ENCODE results near the gene NUDT1.

Gene NUDT1

DNA sequence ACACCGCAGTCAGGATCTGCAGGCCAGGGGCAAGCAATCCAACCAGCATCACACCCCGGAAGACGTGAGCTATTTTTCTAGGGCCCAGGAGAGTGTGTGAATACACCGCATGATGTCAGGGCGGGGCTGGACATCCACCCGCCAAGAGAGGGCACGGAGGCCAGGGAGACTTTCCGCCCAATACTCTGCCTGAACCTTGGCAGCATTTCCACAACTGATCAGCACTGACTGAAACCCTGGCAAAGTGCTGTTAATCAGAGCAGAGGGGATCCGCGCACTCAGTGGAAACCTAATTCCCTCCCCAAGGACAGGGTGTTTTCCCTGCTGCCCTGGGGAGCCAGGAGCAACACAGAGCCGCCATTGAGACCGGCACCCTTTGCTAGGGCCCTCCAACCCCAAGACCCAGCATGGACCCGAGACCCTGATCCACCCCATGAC, 17.5 kb upstream of the NUDT1 start:
- DNase-seq (ENCODE audit: low spot score), result no peak

DNA sequence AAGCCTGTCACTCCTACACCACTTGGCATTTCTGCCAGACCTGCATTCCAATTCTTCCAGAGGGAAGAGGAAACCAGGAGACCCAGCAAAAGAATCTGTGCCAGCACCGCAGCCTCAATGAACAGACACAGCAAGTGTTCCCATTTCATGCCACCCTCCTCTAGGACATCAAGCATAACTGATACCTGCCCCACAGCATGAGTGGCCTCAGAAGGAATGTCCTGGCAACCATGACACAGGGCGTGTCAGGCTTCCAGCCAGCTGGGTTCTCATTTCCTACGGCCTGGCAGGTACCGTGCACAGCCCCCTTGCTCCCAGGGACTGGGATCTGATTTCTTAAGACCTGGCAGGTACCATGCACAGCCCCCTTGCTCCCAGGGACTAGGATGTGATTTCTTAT, 17.1 kb upstream of the NUDT1 start:
- no peak for DNase-seq (ENCODE audit: low spot score)

DNA sequence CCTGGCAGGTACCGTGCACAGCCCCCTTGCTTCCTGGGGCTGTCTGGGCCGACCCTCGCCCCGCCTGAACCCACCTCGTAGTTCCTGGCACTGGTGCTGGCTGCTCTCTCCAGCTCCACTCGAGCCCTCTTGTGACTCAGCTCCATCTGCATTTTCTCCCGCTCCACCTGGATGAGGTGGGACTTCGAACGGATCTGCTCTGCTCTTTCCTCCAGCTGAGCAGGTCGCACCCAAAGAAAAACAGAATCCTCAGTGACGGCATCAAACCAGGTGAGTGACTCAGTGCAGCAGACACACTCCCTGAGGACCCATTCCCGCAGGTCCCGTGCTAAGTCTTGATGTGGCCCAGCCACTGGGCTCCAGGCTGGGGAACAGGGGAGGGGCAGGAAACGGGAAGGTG, 16.7 kb upstream of the NUDT1 start:
- DNase-seq (ENCODE audit: low spot score), result no peak

DNA sequence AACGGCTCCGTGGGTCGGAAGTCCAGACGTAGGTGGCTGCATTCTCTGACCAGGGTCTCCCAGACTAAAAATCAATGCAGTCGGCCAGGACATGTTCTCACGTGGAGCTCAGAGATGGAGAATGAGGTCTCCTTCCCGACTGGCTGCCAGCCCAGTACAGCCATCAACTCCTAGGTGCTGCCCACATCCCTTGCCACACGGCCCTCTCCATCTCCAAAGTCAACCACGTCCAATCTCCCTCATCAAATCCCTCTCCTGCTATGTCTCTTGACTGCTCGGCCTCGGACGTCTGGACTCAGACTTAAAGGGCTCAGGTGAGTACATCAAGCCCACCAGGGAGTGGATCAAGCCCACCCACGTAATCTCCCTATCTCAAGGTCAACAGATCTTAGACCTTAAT, 16.2 kb upstream of the NUDT1 start:
- no peak for DNase-seq (ENCODE audit: low spot score)

DNA sequence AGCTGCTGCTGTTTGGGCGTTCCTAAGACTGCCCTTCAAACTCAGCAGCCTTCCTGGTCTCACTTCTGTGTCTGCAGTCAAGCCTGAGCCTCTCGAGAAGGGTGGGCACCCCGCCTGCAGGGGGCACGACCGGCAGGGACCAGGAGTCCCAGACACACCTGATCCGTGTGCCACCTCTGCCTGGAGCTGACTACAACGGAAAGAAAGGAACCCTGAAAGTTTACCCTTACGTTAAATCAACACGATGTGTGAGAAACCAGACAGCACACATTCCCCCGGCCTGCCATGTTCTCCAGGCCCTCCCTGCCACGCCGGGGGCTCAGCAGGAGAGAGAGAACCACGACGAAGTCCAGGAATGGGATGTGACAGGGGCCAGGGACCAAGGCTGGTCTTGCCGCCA, 14.3 kb upstream of the NUDT1 start:
- no peak for DNase-seq (ENCODE audit: low spot score)

DNA sequence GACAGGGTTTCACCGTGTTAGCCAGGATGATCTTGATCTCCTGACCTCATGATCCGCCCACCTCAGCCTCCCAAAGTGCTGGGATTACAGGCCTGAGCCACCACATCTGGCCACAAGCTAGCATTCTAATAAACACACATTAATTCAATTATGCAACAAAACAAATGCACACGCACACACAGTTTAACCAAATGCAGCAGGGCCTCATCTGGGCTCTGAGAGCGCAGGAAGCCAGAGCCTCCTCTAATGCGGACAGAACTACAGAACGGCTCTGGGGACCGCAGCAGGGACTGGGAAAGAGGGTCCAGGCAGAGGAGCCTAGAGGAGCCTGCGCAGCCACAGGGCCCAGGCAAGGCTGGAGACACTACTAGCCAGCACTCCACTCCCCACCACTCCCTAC, 13.1 kb upstream of the NUDT1 start:
- no peak for DNase-seq (ENCODE audit: low spot score)

DNA sequence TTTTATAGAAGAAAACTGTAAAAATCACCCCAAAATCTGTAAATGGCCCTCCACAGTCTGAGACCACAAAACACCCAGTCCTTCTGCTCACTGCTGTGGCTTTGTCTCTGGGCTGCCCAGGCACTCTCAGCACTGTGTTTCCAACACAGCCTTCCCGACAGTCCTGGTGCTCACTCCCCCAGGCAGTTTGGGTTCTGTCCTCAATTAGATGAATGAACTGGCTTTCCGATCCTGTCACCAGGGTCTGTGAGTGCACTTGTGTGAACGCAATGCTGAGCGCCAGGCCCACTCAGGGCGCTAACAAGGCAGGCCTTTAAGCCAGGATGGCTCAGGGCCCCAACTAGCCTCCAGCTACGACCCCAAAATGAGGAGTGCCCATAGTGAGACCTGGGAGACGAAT, 12.6 kb upstream of the NUDT1 start:
- DNase-seq (ENCODE audit: low spot score), result no peak

DNA sequence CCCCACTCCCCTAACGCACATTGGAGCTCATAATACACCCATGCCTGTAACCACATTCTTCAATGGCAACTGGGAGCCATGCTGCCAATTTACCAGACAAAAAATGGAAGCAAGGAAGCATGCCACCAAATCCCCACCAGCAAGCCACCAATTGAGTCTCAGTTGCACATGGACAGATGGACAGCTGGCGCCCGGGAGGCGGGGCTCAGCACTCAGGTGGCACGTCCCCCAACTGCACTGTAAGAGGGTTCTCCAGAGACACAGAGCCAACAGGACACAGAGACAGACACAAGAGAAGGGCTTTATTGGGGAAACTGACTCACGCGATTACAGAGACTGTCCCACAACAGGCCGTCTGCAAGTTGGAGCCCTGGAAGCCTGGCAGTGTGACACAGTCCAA, 11.8 kb upstream of the NUDT1 start:
- DNase-seq (ENCODE audit: low spot score), result no peak

DNA sequence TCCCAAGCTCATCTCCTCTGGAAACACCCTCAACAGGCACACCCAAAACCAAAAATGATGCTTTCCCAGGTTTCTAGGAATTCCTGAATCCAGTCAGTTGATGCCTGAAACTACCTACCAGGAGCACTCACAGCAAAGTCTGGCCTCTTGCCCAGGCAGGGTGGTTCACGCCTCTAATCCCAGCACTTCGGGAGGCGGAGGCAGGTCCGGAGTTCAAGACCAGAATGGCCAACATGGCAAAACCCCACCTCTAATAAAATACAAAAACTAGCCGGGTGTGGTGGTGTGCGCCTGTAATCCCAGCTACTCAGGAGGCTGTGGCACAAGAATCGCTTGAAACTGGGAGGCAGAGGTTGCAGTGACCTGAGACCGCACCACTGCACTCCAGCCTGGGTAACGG, 11.1 kb upstream of the NUDT1 start:
- no peak for DNase-seq (ENCODE audit: low spot score)

DNA sequence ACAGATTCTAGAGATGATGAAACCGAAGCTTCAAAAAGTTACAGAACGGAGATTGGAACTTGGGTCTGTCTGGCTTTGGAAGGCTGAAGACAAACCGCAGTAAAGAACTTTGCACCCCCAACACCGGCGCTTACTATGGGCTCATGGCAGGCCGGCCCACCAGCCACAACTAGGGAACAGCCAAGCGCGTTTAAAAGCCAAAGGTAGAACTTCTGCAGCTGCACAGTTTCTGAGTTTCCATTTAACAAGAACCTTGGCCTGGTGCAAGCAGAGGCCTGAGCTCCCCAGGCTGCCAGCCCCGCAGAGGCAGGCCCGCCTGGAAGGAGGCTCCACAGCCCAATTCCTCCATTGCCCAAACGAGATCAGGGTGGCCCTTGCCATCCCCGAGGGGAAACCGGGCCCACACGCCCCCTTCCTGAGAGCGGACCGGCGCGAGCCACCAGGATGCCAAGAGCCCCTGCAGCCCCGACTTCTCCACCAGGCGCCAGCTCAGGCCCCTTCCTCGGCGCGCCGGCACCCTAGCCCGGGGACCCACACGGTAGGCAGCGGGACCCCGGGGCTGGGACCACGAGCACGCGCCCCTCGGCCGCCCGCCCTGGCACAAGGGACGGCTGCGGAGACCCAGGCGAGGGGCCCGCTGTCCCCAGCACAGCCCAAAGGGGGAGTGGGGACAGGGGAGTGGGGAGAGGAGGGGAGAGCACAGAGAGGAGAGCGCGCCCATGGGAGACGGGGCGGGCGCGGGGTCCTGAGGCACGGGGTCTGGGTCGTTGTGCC, 9.8 kb upstream of the NUDT1 start:
- DNase-seq (ENCODE audit: low spot score), result no peak

DNA sequence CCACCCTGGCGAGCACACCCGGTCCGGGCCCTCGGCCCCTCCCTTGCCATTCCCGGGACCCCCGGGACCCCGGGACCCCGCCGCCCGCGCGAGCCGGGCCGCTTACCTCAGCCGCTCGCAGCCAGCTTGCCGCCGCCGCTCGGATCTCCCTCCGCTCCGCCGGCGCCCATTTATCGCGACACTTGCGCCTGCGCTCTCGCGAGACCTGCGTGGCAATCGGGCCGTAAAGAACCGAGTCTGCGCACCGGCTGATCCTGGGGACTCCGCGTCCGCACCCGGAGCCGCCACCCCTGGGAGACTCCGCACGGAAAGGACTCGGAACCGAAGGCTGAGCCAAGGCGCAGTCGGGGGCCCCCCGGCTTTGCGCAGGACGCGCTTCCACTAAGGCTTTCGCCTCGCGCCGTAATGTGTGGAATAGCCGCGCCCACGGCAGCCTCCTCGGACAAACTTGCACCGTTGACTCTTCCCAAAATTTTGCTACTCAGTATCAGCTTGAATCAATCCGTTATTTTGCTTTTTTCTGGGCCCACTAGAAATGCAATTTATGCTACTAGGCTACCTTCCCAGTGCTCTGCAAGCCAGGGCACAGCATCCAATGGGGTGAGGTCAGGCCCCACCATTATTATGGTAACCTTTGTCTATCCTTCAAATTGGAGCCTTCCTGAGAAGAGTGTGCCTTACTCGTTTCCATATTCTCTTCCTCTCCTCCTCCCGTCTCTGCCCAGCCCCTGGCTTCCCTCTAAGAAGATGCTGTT, 9.1 kb upstream of the NUDT1 start, which contains the start of gene MAD1L1:
TSS of gene MAD1L1 (minus strand) at position 180 of the 755 bp plus-strand sequence. CDS start 2,812 bp downstream, outside the sequence.
- peak; percentile 96 for DNase-seq (ENCODE audit: low spot score)

DNA sequence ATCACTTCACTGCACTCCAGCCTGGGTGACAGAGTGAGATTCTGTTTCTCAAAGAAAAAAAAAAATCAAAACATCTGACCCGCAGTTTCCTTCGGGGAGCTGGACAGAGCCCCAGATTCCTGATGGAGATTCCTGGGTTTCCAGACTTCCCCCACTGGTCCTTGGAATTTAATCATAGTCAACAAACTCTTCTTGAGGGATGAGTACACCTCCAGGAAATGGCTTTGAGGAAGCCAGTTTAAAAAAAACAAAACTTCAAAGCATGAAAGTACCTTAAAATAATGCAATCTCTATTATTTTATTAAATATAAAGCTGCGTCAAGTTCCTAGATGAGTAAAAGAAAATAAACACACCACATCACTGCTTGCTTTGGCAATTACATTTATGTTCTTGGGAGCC, 8.1 kb upstream of the NUDT1 start:
- no peak for DNase-seq (ENCODE audit: low spot score)

DNA sequence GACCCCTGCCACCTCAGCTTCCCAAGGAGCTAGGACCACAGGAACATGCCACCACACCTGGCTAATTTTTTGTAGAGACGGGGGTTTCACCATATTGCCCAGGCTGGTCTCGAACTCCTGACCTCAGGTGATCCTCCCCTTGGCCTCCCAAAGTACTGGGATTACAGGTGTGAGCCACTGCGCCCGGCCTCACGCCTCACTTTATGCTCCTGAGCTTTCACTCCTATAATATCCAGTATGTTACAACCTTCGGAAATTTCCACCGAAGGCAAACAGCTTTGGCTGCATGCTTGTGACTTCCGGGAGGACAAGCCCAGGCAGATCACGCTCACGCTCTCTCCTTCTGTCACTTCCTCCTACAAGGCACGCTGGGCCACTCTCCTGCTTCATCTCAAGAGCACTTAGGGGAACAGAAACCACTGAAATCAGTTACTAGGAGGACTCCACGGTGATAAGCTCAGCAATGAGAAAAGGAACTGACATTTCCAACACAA, 4.9 kb upstream of the NUDT1 start:
- DNase-seq (ENCODE audit: low spot score), result no peak

DNA sequence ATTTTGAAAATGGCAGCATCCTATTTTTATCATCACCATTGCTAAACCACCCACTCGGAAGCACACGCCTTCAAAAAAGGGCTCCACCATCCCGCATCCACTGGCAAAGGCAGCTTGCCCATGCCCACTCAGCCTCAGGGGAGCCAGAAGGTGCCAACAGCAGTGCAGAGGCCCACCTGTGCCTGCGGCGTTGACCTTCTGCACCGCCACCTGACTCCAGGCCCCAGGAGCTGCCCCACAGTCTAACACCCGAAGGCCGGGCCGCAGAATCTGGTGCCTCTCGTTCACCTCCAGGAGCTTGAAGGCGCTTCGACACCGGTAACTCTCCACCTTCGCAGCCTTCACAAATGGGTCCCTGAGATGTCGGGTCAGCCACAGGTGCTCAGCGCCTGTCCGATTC, 2.8 kb upstream of the NUDT1 start:
- no peak for DNase-seq (ENCODE audit: low spot score)

DNA sequence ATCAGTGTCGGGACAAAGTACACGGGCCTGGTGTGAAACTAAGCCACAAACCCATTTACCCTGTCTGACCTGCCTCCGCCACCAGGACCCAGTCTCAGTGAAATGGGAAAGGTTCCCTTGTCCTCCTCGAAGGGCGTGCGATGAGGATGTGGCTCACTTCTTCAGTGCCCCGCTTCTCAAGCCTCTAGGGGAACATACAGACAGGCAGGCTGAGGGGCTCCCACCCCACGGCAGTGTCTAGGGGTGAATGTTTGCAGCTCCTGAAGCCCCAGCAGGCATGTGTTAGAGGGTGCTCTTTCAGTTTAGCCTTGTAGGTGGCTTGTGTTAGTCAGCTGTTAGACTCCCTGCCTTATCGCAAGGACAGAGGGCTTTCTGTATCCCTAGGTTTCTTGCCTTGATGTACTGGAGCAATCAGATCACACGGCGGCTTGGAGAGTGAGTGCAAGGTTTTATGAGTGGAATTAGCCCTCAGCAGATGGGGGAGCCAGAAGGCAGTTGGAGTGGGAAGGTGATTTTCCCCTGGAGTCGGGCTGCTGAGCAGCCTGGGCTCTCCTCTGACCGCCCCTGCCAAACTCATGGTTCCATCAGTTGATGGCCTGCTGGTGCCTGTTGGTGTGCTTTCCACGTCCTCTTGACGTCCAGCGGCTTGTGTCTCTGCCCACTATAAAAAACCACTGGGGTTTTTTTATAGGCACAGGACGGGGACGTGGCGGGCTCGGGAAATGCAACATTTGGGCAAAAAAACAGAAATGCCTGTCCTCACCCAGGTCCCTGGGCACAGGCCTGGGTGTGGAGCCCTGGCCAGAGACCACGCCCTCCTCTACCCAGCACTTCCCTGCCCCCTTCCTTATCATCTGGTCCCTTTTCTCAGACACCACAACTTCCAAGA, 759 bp downstream of the NUDT1 start:
- peak; percentile 63 for DNase-seq (ENCODE audit: low spot score)

DNA sequence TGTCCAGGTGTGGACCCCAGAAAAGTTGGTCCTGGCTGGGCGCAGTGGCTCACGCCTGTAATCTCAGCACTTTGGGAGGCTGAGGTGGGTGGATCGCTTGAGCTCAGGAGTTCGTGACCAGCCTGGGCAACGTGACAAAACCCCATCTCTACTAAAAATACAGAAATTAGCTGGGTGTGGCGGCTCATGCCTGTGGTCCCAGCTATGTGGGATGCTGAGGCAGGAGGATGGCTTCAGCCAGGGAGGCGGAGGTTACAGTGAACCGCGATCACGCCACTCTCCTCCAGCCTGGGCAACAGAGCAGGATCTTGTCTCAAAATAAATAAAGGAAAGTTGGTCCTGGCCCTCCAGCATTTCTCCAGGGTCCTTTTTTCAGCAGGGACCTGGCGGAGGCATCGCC, 1.4 kb downstream of the NUDT1 start:
- DNase-seq (ENCODE audit: low spot score), result no peak

DNA sequence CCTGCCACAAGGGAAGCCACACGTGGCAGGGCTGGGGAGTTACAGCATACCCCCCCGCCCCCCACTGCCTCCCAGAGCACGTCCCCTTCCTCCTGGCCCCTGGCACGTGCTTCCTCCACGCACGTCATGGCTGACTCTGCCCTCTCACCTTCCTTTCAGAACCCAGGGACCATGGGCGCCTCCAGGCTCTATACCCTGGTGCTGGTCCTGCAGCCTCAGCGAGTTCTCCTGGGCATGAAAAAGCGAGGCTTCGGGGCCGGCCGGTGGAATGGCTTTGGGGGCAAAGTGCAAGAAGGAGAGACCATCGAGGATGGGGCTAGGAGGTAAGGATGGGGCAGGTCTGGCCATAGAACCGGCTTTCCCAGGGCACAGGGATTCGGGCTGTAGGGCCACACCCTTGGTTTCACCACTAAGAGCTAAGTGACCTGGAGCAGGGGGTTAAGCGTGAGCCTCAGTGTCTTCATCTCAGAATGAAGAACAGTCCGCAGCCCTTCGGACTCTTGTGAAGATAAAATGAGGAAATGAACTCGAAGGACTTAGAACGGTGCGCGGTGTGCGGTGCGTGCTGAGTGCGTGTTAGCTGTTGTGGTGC, 2.5 kb downstream of the NUDT1 start:
- DNase-seq (ENCODE audit: low spot score), result no peak

DNA sequence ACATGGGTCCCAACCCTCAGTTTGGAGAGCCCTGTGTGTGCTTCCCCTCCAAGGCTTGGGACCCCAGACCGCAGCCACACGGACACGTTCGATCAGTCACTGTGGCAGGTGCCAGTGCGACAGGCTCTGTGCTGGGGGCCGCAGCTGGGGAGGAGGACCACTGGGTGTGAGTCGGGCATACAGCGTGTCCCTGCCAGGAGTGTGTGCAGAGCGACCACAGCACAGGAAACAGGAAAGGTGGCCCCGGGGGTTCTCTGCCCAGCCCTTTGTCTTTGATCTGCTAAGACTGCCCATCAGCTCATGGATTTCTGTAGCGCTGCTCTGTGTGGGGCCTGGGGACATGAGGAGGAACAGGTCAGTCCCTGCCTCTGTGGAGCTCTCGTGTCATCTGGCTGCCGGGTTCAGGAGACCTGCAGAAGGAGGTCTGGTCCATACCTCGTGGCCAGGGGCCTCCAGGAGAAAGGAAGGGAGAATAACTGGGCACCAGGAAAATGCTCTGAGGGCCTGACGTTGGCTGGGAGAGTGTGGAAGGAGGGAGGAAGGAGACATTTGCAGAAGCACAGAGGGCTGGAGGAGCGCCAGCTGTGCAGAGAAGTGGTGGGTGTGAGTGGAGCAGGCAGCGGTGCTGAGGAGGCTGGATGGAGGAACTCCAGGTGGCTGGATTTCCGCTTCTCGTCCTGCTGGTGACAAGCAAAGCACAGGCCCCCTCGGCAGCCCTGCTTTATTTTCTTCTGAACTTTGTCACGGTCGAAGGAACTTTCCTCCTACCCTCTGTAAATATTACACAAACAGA, 4.1 kb downstream of the NUDT1 start:
- peak; percentile 46 for DNase-seq (ENCODE audit: low spot score)

DNA sequence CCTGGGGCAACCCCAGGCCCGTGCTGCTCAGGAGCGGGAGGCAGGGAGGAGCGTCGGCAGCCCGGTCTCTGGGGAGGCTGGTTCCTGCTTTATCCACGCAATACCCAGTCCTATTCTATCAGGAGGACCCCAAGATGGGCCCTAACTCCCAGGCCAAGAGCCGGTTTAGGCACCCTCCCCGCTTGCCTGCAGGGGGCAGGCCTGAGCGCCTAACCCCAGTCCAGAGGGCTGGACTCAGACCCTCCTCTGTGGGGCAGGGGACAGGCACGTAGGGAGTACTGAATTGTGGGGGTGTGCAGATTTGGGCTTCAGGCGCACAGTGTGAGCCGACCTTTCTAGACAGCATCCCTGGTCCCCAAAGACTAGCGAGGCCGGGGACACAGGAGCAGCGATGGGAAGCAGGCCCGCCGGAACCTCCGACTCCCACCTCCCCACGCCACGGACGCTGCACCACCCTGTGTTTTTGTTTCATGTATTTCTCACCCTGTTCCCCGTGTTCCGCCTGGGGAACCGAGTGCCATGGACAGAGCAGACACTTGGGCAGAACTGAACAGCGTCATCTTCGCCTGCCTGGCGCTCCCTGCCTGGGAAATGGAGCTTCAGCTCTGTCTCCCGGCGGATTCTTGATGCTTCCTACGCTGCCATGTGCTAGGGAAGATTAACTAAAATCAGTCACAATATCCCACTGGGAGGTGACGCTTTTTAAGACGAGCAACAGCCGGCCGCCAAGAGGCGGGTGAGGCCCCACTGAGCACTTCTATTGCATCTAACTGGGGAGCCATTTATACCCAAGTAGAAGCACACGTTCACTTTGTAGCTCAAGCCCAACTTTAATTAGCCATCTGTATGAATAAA, 5.3 kb downstream of the NUDT1 start:
- no peak for DNase-seq (ENCODE audit: low spot score)

Measured in SW480 (cell line).